Brain microvascular endothelial cell (primary cell): ENCODE results near the gene THEM5.

Source experiments
- DNase-seq: peaks from one replicate; pipeline ENCODE4 v3.0.0-alpha.2; 2020
- H3K27ac ChIP-seq: fragments of 250-450 bp; sonication (Bioruptor Pico); 2 replicates; pipeline ENCODE4 v1.5.1; 2020; ENCODE audit warnings: mild to moderate bottlenecking, moderate library complexity
- H3K27me3 ChIP-seq: fragments of 250-450 bp; sonication (Bioruptor Pico); replicated peaks from 2 replicates; pipeline ENCODE4 v1.5.1; 2020; ENCODE audit warnings: mild to moderate bottlenecking
- H3K36me3 ChIP-seq: fragments of 250-450 bp; sonication (Bioruptor Pico); replicated peaks from 2 replicates; pipeline ENCODE4 v1.5.1; 2020; ENCODE audit warnings: mild to moderate bottlenecking
- H3K4me3 ChIP-seq: 2 replicates; pipeline ENCODE4 v1.5.1; 2011; ENCODE audit warnings: low read depth, mild to moderate bottlenecking, control low read depth, low read length, moderate library complexity
- CTCF ChIP-seq: IDR thresholded peaks from 2 replicates; pipeline ENCODE4 v1.5.1; 2011; ENCODE audit warnings: low read depth, mild to moderate bottlenecking, moderate library complexity, low read length, control low read depth, inconsistent platforms; ENCODE audit errors: missing control alignments
- in situ Hi-C: cut with HindIII; loops from 2 replicates; pipeline ENCODE4 v1.10.0; 2017; ENCODE audit warnings: low sequenced_read_pairs, low pct_ligation_motif_present

Gene THEM5

DNA sequence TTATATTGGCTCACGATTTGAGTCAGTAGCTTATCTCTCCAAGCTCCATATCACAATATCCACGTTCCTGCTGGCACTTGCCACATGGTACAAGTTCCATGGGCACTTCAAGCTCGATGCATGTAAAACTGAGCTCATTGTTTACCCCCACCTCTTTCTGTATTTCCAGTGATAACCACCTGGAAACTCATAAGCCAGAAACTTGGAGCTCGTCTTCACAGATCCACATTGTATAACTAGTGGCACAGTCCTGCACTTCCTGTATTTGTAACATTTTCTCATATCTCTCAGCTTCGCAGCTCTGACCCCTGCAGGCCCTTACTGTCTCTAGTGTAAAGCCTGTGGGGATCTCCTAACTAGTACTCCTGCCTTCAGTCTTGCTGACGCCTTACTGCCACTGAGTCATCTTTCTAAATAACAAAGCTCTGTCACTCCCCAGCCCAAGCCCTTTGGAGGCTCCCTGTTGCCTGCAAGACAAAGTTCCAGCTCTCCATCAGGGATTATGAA is 7.4 kb downstream of the THEM5 start:
- H3K27ac ChIP-seq = no peak overlapping the region
- TF ChIP-seq CTCF = peak; percentile 44
- H3K27me3 ChIP-seq = no peaks in the 10 kb centered on the region
- peak; percentile 80 for DNase-seq
- H3K4me3 ChIP-seq = no peak overlapping the region
- H3K36me3 ChIP-seq = no peaks in the 10 kb centered on the region
- in situ Hi-C loops = no loop called here

GRCh38 chr1:151843398-151843797 is 10.1 kb downstream of the THEM5 start:
- peaks cover 4% of the 10 kb centered on the region for H3K27me3 ChIP-seq
- no peak for DNase-seq
- H3K36me3 ChIP-seq = no peaks in the 10 kb centered on the region
- H3K4me3 ChIP-seq = no peak overlapping the region
- no peak overlapping the region for H3K27ac ChIP-seq
- in situ Hi-C loops = no loop called here
- TF ChIP-seq CTCF = no peak

GRCh38 chr1:151841141-151841540 is 12.4 kb downstream of the THEM5 start:
- TF ChIP-seq CTCF = no peak
- DNase-seq = peak; percentile 86
- no peak overlapping the region for H3K4me3 ChIP-seq
- no peak overlapping the region for H3K27ac ChIP-seq
- peaks cover 11% of the 10 kb centered on the region for H3K27me3 ChIP-seq
- in situ Hi-C loops = no loop called here
- H3K36me3 ChIP-seq = no peaks in the 10 kb centered on the region

- no peaks in the 10 kb centered on the region for H3K36me3 ChIP-seq
- peaks cover 11% of the 10 kb centered on the region for H3K27me3 ChIP-seq
- no peak for DNase-seq
- TF ChIP-seq CTCF = no peak
- no peak overlapping the region for H3K27ac ChIP-seq
- H3K4me3 ChIP-seq = no peak overlapping the region
- in situ Hi-C loops = no loop called here
Observed at GRCh38 chr1:151840421-151840820, 13.1 kb downstream of the THEM5 start.

DNA sequence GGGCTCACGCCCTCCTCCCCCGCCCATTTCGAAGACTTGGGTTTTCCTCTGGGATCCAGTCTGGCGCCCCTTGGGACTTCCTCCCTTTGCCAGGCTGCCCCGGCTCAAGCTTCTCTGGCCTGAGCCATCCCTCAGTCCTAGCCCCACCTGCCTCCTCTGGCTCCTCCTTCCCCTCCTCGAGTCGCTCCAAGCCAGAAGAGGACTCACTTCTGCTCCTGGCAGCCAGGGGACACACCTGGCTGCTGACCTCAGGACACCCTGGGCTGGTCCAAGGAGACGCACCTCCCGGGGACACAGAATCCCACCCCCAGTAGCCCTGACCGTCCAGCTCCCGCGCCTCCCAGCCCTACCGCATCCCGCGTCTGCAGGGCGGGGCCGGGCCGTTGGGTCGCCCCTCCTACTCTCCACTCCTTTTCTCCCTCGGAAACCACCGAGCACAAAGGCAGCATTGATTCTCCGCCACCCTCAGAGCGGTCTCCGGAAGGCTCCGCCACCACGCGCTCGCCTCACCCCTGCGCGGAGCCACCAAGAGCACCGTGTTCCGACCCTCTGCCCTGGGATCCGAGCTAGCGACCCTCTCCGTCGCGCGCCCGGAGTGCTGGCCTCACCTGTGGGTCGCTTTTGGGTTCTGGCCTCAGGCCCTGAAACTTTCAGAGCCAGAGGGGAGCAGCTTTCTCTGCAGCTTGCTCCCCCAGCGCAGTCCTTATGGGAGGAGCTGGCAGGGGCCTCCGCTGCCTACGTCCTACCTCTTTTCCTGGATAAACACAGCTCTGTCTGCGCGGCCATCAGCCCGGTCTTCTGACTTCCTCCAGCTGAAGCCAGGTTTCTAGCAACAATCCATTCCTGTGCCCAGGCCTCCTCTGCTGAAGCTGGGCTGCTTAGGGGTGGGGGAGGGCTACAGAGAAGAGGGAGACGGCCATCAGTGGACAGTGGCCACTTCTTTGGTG is 13.8 kb downstream of the THEM5 start, which contains the start of gene C2CD4D:
Gene C2CD4D (minus strand): TSS at position 364 of the 947 bp plus-strand sequence. CDS start 831 bp downstream, outside the sequence.
- H3K27me3 ChIP-seq = peaks cover 11% of the 10 kb centered on the region
- peak within 1 kb of the TSS; percentile 37 for H3K4me3 ChIP-seq
- no peak for TF ChIP-seq CTCF
- DNase-seq = no peak
- no peak within 1 kb of the TSS for H3K27ac ChIP-seq
- H3K36me3 ChIP-seq = no peaks in the 10 kb centered on the region
- in situ Hi-C loops = no loop called here
